GM12878 (cell line): ENCODE results near the gene TANC1. TPM values are rescaled to one million over a fixed set of nuclear protein-coding genes. Genes with fewer than 3 reads are reported as not detected.

Source experiments
- ATAC-seq: fragments of 200-7000 bp; cut with Tn5 transposase; 3 replicates; pipeline ENCODE4 v1.9.1; 2020; ENCODE audit warnings: mild to moderate bottlenecking, moderate library complexity
- BruUV-seq: library from RNA; stranded (reverse); fragments of 400-500 nt; replicated peaks from 2 replicates; lab custom pipeline; 2021; lab: Mats Ljungman, UMichigan
- CTCF ChIA-PET: fragments of 300-600 bp; sonication (Branson Sonifier 250); formaldehyde crosslinking; extraction: SDS; loops from one replicate; lab custom pipeline; 2021; ENCODE audit warnings: inconsistent platforms; lab: Yijun Ruan, JAX
- POLR2A ChIA-PET: fragments of 350-600 bp; formaldehyde crosslinking; extraction: SDS; loops from one replicate; lab custom pipeline; 2021; ENCODE audit warnings: inconsistent platforms; lab: Charles Lee
- RAD21 ChIA-PET: fragments of 300-600 bp; sonication (Branson Sonifier 250); formaldehyde crosslinking; loops from one replicate; lab custom pipeline; 2023; ENCODE audit warnings: antibody characterized with exemption; ENCODE audit not compliant: unreplicated experiment; lab: Charles Lee
- SMC1A ChIA-PET: fragments of 300-600 bp; sonication (Branson Sonifier 250); formaldehyde crosslinking; loops from one replicate; lab custom pipeline; 2023; ENCODE audit not compliant: unreplicated experiment, uncharacterized antibody; lab: Charles Lee
- DNase-seq: peaks from one replicate; pipeline ENCODE4 v3.0.0-alpha.2; 2011; ENCODE audit warnings: low read depth, low spot score
- FAIRE-seq: peaks from 3 replicates; lab custom pipeline; 2011; peaks lifted over from hg19 to GRCh38; lab: Jason Lieb, UNC
- H2AFZ ChIP-seq: 2 replicates; pipeline ENCODE4 v1.6.0; 2011; ENCODE audit warnings: low read depth, low read length, control low read depth; ENCODE audit not compliant: control insufficient read depth
- H3K27ac ChIP-seq: 2 replicates; pipeline ENCODE4 v1.5.1; 2011; ENCODE audit warnings: control low read depth; ENCODE audit not compliant: control insufficient read depth, insufficient read depth
- H3K27me3 ChIP-seq, 2 experiments: replicated peaks in 1 of 2; 2 replicates each; pipeline versions ENCODE4 v1.6.0 to v1.6.1; 2011; ENCODE audit warnings: low read length in 1 of 2; ENCODE audit not compliant: control insufficient read depth in 2 of 2, insufficient read depth in 2 of 2
- H3K36me3 ChIP-seq, 2 experiments: 2 replicates each; pipeline ENCODE4 v1.5.1; 2011; ENCODE audit warnings: low read length in 1 of 2; ENCODE audit not compliant: control insufficient read depth in 2 of 2, insufficient read depth in 2 of 2
- H3K4me1 ChIP-seq: 2 replicates; pipeline ENCODE4 v1.6.1; 2011; ENCODE audit warnings: mild to moderate bottlenecking, low read length, moderate library complexity, mixed read lengths; ENCODE audit not compliant: control insufficient read depth, insufficient read depth
- H3K4me2 ChIP-seq: 2 replicates; pipeline ENCODE4 v1.6.0; 2011; ENCODE audit warnings: control low read depth; ENCODE audit not compliant: control insufficient read depth, insufficient read depth
- H3K4me3 ChIP-seq: fragments of 200-600 bp; sonication (generic); 2 replicates; pipeline ENCODE4 v1.5.1; 2016
- H3K79me2 ChIP-seq: 2 replicates; pipeline ENCODE4 v1.6.0; 2011; ENCODE audit warnings: low read length; ENCODE audit not compliant: control insufficient read depth, insufficient read depth
- H3K9ac ChIP-seq: 2 replicates; pipeline ENCODE4 v1.8.0; 2011; ENCODE audit warnings: low read length, control low read depth, mixed read lengths; ENCODE audit not compliant: control insufficient read depth, insufficient read depth
- H3K9me3 ChIP-seq: replicated peaks from 3 replicates; pipeline ENCODE4 v1.5.1; 2011; ENCODE audit warnings: mild to moderate bottlenecking, low read length; ENCODE audit not compliant: control insufficient read depth, insufficient read depth
- H4K20me1 ChIP-seq: 2 replicates; pipeline ENCODE4 v1.6.0; 2011; ENCODE audit not compliant: control insufficient read depth, insufficient read depth
- CBX5 ChIP-seq: sonication (generic); IDR thresholded peaks from 2 replicates; pipeline ENCODE4 v1.6.1; 2016; ENCODE audit warnings: low read depth, moderate library complexity, mild to moderate bottlenecking, inconsistent platforms
- CHD2 ChIP-seq: IDR thresholded peaks from 2 replicates; pipeline ENCODE4 v1.6.1; 2011; ENCODE audit warnings: low read depth, low read length, improper control_type of control experiment, borderline replicate concordance
- EZH2 ChIP-seq: IDR thresholded peaks from 2 replicates; pipeline ENCODE4 v1.6.1; 2012; ENCODE audit warnings: low read depth, mild to moderate bottlenecking, control low read depth, inconsistent platforms, low read length, borderline replicate concordance; ENCODE audit not compliant: control insufficient read depth
- GATAD2B ChIP-seq: fragments of 450-650 bp; conservative IDR thresholded peaks from 2 replicates; pipeline ENCODE4 v1.6.1; 2017; ENCODE audit warnings: low read depth, mild to moderate bottlenecking, moderate library complexity
- HDAC2 ChIP-seq: fragments of 200-600 bp; sonication (generic); IDR thresholded peaks from 2 replicates; pipeline ENCODE4 v1.6.1; 2017
- NFXL1 ChIP-seq: fragments of 450-650 bp; IDR thresholded peaks from 2 replicates; pipeline ENCODE4 v1.6.1; 2017; ENCODE audit warnings: antibody characterized with exemption, mild to moderate bottlenecking, borderline replicate concordance
- NR2C2 ChIP-seq: IDR thresholded peaks from 2 replicates; pipeline ENCODE4 v1.6.1; 2011; ENCODE audit warnings: borderline replicate concordance, low read depth; ENCODE audit not compliant: control insufficient read depth, insufficient read length
- RAD21 ChIP-seq: IDR thresholded peaks from 2 replicates; pipeline ENCODE4 v1.6.1; 2011; ENCODE audit warnings: mild to moderate bottlenecking, low read depth, low read length, moderate library complexity; ENCODE audit not compliant: insufficient read depth
- ZNF384 ChIP-seq: IDR thresholded peaks from 2 replicates; pipeline ENCODE4 v1.6.1; 2012; ENCODE audit warnings: low read depth, mild to moderate bottlenecking, low read length, improper control_type of control experiment, borderline replicate concordance
- WGBS: methylation state at CpG from one replicate; pipeline ENCODE4 v1.1.6; 2016; ENCODE audit warnings: low lambda C conversion rate; ENCODE audit not compliant: insufficient replicate concordance, insufficient coverage; ENCODE audit errors: missing lambda C conversion rate; 5-methylcytosine and 5-hydroxymethylcytosine counted together
- in situ Hi-C: fragments of 300-500 bp; cut with MboI; formaldehyde crosslinking; loops from 9 replicates; pipeline ENCODE4 v1.14.3; 2018; ENCODE audit warnings: mixed read lengths
- intact Hi-C: fragments of 100-400 bp; cut with micrococcal nuclease; formaldehyde crosslinking; loops from one replicate; pipeline ENCODE4 v1.14.2; 2022; ENCODE audit not compliant: unreplicated experiment
- polyA plus RNA-seq, 11 experiments: library from polyadenylated mRNA; depleted of rRNA in 4 of 11; unstranded in 6 of 11; stranded (reverse) in 5 of 11; fragments of >200 nt; fragmentation: Nextera tagmentation in 4 of 11; fragmentation: Illumina TruSeq in 1 of 11; extraction: Ambion mirVana in 4 of 11; extraction: Trizol in 1 of 11; gene quantifications; 1 replicate in 1 of 11; 2 replicates in 10 of 11; pipeline versions ENCODE4 v1.2.1 to v1.2.3, GENCODE V29; 2011 to 2016; ENCODE audit warnings: inconsistent platforms in 2 of 11, missing spikeins in 2 of 11, low read depth in 1 of 11
- total RNA-seq, 4 experiments: library from RNA; depleted of rRNA in 3 of 4; stranded (reverse); fragments of >200 nt in 3 of 4; fragmentation: Illumina TruSeq in 1 of 4; extraction: Trizol in 1 of 4; gene quantifications; 2 replicates each; pipeline versions ENCODE4 v1.2.1 to v1.2.3, GENCODE V29; 2013 to 2021
- TF ChIP-seq, protein P1 (sequence below): fragments of 150-350 bp; IDR thresholded peaks from 2 replicates; pipeline ENCODE4 v1.6.1; 2014; ENCODE audit warnings: mild to moderate bottlenecking, low read depth, low read length
- TF ChIP-seq, protein P2 (sequence below): fragments of 450-650 bp; IDR thresholded peaks from 2 replicates; pipeline ENCODE4 v1.6.1; 2017; ENCODE audit warnings: mild to moderate bottlenecking, low read depth, inconsistent platforms; ENCODE audit not compliant: poor library complexity, severe bottlenecking

Gene TANC1
- total and polyA plus RNA-seq, 10 of the 15 experiments (the other 5 are each of a cell fraction or from before 2014, with no cell fraction given), result 0.05 to 5.0 (median 0.34) TPM

DNA sequence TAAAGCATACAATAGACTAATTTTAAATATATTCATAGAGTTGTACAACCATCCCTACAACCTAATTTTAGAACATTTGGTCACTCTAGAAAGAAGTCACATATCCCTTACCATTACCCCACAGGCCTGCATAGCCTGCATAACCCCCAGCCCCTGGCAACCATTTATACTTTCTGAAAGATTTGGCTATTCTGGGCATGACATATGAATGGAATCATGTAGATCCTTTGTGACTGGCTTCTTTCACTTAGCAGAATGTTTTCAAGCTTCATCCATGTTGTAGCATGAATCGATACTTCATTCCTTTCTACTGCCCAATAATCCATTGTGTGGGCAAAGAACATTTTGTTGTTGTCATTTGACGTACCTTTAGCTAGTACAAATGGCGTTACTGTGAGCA, 166.5 kb downstream of the TANC1 start:
- no peak overlapping the region for H3K4me2 ChIP-seq
- RAD21 ChIA-PET, result interaction anchor here (0.8 kb wide), 1 partner anchor 805 kb away, joined by 3 read pairs; no protein-coding TSS in a partner anchor

More for the DNA sequence above, 166.5 kb downstream of the TANC1 start:
- 93% methylated on average over 3 of the region's 3 CpGs for WGBS
- TF ChIP-seq RAD21, result no peak
- TF ChIP-seq ZNF384, result no peak
- no peak for TF ChIP-seq CHD2
- TF ChIP-seq, protein P1, sequence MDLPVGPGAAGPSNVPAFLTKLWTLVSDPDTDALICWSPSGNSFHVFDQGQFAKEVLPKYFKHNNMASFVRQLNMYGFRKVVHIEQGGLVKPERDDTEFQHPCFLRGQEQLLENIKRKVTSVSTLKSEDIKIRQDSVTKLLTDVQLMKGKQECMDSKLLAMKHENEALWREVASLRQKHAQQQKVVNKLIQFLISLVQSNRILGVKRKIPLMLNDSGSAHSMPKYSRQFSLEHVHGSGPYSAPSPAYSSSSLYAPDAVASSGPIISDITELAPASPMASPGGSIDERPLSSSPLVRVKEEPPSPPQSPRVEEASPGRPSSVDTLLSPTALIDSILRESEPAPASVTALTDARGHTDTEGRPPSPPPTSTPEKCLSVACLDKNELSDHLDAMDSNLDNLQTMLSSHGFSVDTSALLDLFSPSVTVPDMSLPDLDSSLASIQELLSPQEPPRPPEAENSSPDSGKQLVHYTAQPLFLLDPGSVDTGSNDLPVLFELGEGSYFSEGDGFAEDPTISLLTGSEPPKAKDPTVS, result no peak
- no peak for TF ChIP-seq NFXL1
- TF ChIP-seq GATAD2B, result no peak
- no peak for TF ChIP-seq CBX5
- TF ChIP-seq, protein P2, sequence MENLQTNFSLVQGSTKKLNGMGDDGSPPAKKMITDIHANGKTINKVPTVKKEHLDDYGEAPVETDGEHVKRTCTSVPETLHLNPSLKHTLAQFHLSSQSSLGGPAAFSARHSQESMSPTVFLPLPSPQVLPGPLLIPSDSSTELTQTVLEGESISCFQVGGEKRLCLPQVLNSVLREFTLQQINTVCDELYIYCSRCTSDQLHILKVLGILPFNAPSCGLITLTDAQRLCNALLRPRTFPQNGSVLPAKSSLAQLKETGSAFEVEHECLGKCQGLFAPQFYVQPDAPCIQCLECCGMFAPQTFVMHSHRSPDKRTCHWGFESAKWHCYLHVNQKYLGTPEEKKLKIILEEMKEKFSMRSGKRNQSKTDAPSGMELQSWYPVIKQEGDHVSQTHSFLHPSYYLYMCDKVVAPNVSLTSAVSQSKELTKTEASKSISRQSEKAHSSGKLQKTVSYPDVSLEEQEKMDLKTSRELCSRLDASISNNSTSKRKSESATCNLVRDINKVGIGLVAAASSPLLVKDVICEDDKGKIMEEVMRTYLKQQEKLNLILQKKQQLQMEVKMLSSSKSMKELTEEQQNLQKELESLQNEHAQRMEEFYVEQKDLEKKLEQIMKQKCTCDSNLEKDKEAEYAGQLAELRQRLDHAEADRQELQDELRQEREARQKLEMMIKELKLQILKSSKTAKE, result no peak
- TF ChIP-seq NR2C2, result no peak
- no peak for TF ChIP-seq HDAC2
- TF ChIP-seq EZH2, result no peak
- H3K27ac ChIP-seq, result no peak overlapping the region
- H3K4me3 ChIP-seq, result no peak overlapping the region
- FAIRE-seq, result no peak
- no peaks in the 10 kb centered on the region for H3K79me2 ChIP-seq
- H3K9me3 ChIP-seq, result no peaks in the 10 kb centered on the region
- no peaks in the 10 kb centered on the region for H3K36me3 ChIP-seq
- no peak overlapping the region for H3K9ac ChIP-seq
- no peak for DNase-seq
- no peaks in the 10 kb centered on the region for H3K4me1 ChIP-seq
- in situ Hi-C loops (no loop called here), intact Hi-C loops (no loop called here)
- ChIA-PET CTCF (interaction anchor here (0.5 to 1.1 kb wide), 2 partner anchors 16 to 1664 kb away, joined by 3 read pairs; no protein-coding TSS in a partner anchor), SMC1A (interaction anchor here (0.7 kb wide), 1 partner anchor 55 kb away, joined by 3 read pairs; no protein-coding TSS in a partner anchor), POLR2A (no interaction called here)
- H4K20me1 ChIP-seq, result no peaks in the 10 kb centered on the region
- no peaks in the 10 kb centered on the region; a peak in 1 of 4 replicates for H3K27me3 ChIP-seq
- ATAC-seq, result no peak
- BruUV-seq, result no TSS peak
- H2AFZ ChIP-seq, result no peak overlapping the region
